Right lobe of liver (tissue), 4 donors: ENCODE measurements around the gene AGBL5.

ENCODE experiments used
- CTCF ChIP-seq, 4 donors: fragments of 200-600 bp in 3 of 4; fragments of 450-650 bp in 1 of 4; IDR thresholded peaks; one replicate each; pipeline versions ENCODE4 v1.5.1 to v1.8.0; 2016 to 2022; ENCODE audit warnings: antibody characterized with exemption in 4 of 4, mild to moderate bottlenecking in 2 of 4
- POLR2A ChIP-seq: fragments of 450-650 bp; IDR thresholded peaks from one replicate; pipeline ENCODE4 v1.6.1; 2017; ENCODE audit warnings: antibody characterized with exemption, mild to moderate bottlenecking
- donor health status: DM: no; HTN: no; CAD: no.
- donor health status: DM: no; HTN: no; CAD: no.
- donor health status: DM: no; HTN: yes; CAD: no.

- TF ChIP-seq CTCF (IDR thresholded peaks at IDR 0.05) = no peak
- no peak for TF ChIP-seq POLR2A
Measured at GRCh38 chr2:27069961-27070618, 18.6 kb downstream of the AGBL5 start.
